NK-92 treated with Interleukin-12 subunit alpha and Interleukin-12 subunit beta, amount 100 ng/mL, for 24 hours (cell line): ENCODE results near the gene LRRC57.
A peak's percentile ranks its signal among the peaks of the same experiment; 100 is the strongest.

Experiments used
- DNase-seq: peaks from one replicate; lab custom pipeline; 2025; lab: John Stamatoyannopoulos, UW

LRRC57 gene

DNA sequence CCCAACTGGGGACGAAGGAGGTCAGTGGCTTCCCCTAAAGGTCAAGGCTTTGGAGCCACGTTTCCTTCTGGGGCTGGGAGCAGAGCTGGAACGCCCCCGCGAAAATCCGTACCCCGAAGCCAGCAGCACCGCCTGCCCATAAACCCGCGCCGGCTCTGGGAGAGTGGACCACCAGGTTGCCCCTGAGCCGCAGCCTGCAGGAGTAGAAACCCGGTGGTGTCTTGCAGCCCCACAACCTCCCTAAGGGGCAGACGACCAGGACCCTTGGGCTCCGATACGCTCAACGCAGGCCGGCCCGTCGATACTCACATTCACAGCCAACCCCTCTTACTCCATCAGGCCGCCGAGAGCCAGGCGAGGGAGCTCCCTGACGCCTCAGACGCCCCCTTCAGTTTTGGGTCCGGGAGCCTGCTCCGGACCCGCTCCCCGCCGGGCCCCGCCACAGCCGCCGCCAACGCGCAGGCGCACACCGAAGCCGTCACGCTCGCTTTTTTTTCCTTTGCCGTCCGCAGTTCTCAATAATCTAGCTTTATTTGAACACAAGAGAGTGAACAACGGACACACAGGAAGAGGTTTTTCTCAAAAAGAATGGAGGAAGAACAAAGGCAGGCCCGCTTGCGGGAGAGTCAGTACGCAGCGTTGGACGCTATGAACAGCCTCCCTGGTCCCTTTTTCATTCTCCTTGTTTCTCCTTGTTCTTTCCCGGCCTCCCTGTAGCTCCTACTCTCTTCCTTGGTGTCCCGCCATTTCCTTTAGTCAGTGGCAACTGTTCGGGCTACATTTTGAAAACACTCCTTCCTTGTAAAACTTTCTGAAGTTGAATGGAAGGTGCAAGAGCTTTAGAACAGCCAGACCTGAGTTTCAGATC is 57.7 kb downstream of the LRRC57 start, which contains the start of gene ZNF106:
ZNF106 (minus strand) TSS at position 471 of the 868 bp plus-strand sequence. CDS start 18,852 bp downstream, outside the sequence.
- peak; percentile 85 for DNase-seq

DNA sequence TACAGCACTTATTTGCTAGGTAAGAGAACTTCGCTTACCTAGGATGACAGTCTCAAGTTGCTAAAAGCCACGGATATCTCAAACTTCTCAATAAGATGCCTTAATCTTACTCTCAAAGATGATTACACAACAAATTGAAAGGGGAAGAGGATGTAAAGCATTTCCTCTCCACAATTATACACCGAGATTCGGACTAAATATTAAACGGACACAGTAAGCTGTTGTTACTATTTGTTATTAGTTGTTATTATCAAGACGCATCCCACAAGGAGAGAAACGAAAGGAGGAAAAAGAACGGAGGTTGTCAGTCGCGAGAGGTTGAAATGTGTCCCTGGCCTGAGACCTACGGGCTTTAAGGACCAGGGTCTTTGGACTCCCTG is 58.3 kb downstream of the LRRC57 start:
- no peak for DNase-seq
